Body of pancreas (tissue), 4 donors: ENCODE measurements around the gene CACTIN. TPM values are rescaled to one million over a fixed set of nuclear protein-coding genes. Genes with fewer than 3 reads are reported as not detected.

ENCODE experiments used
- ATAC-seq: fragments of 150-250 bp; one replicate; pipeline ENCODE4 v1.9.1; 2016
- DNase-seq, 4 donors: peaks; one replicate each; pipeline ENCODE4 v3.0.0-alpha.2; 2019
- H3K27ac ChIP-seq, 4 donors: fragments of 200-600 bp; sonication (generic); 1 replicate in 3 of 4; 2 replicates in 1 of 4; pipeline versions ENCODE4 v1.5.1 to v1.6.1; 2016 to 2019; ENCODE audit warnings: mild to moderate bottlenecking in 1 of 4, mixed read lengths in 1 of 4, moderate library complexity in 1 of 4
- H3K27me3 ChIP-seq, 2 donors: fragments of 200-600 bp; sonication (generic); one replicate each; pipeline ENCODE4 v1.6.0; 2016; ENCODE audit warnings: mild to moderate bottlenecking in 1 of 2
- H3K36me3 ChIP-seq, 2 donors: fragments of 200-600 bp; sonication (generic); replicated peaks in 1 of 2; 2 replicates each; pipeline ENCODE4 v1.5.1; 2016; ENCODE audit warnings: low read depth in 2 of 2; ENCODE audit not compliant: insufficient read depth in 1 of 2
- H3K4me1 ChIP-seq: fragments of 200-600 bp; sonication (generic); one replicate; pipeline ENCODE4 v1.6.0; 2016
- H3K4me3 ChIP-seq, 2 donors: fragments of 200-600 bp; sonication (generic); 1 replicate in 1 of 2; 2 replicates in 1 of 2; pipeline ENCODE4 v1.5.1; 2016 to 2019
- H3K9me3 ChIP-seq, 3 donors: fragments of 200-600 bp; sonication (generic); 1 replicate in 2 of 3; 2 replicates in 1 of 3; pipeline ENCODE4 v1.5.1; 2016
- CTCF ChIP-seq, 7 experiments: fragments of 450-650 bp in 4 of 7; fragments of 200-600 bp in 3 of 7; sonication (generic) in 3 of 7; IDR thresholded peaks; one replicate each; pipeline ENCODE4 v1.5.1; 2016 to 2019; ENCODE audit warnings: antibody characterized with exemption in 7 of 7
- POLR2A ChIP-seq, 3 donors: fragments of 450-650 bp; IDR thresholded peaks; one replicate each; pipeline ENCODE4 v1.6.1; 2016; ENCODE audit warnings: antibody characterized with exemption in 3 of 3, mild to moderate bottlenecking in 2 of 3
- WGBS, 2 donors: methylation state at CpG; one replicate each; pipeline ENCODE4 v1.1.5; 2017; 5-methylcytosine and 5-hydroxymethylcytosine counted together
- intact Hi-C: fragments of 100-400 bp; cut with DNase I; formaldehyde crosslinking; loops from one replicate; pipeline ENCODE4 v1.15.1; 2023
- total RNA-seq, 2 donors: library from RNA; depleted of rRNA; stranded (reverse); fragments of >200 nt; gene quantifications; one replicate each; pipeline ENCODE4 v1.1.0, GENCODE V29; 2016

Gene CACTIN
- total RNA-seq, 2 donors from 2014 or later, result 16.3 to 23.4 TPM

GRCh38 chr19:3575949-3576673 lies 50.5 kb downstream of the CACTIN start:
- Histone ChIP-seq H3K36me3 (no peaks in the 10 kb centered on the region), H3K9me3 (no peaks in the 10 kb centered on the region), H3K4me1 (peaks cover 18% of the 10 kb centered on the region), H3K27ac (no peak overlapping the region), H3K4me3 (no peak overlapping the region), H3K27me3 (no peaks in the 10 kb centered on the region)
- 88% methylated on average over 19 to 28 of the region's 29 CpGs for WGBS, 2 donors
- DNase-seq, result no peak
- ATAC-seq, result no peak
- TF ChIP-seq POLR2A (IDR thresholded peaks at IDR 0.05) (no peak), CTCF (IDR thresholded peaks at IDR 0.05) (no peak)
- intact Hi-C loops, result no loop called here

GRCh38 chr19:3575260-3575741 lies 51.3 kb downstream of the CACTIN start:
- TF ChIP-seq POLR2A (IDR thresholded peaks at IDR 0.05), result no peak
- peak in 1 of 7 experiments; percentile 12 for TF ChIP-seq CTCF (IDR thresholded peaks at IDR 0.05)
- Histone ChIP-seq H3K9me3 (no peaks in the 10 kb centered on the region), H3K4me1 (peaks cover 18% of the 10 kb centered on the region), H3K27ac (no peak overlapping the region), H3K4me3 (no peak overlapping the region), H3K27me3 (no peaks in the 10 kb centered on the region), H3K36me3 (no peaks in the 10 kb centered on the region)
- no peak for DNase-seq
- intact Hi-C loops, result no loop called here
- ATAC-seq, result no peak
- WGBS, 2 donors, result 88 to 92% methylated on average over 19 of the region's 19 CpGs

GRCh38 chr19:3573858-3574637 lies 52.5 kb downstream of the CACTIN start:
- Histone ChIP-seq H3K27me3 (no peaks in the 10 kb centered on the region), H3K27ac (no peak overlapping the region), H3K9me3 (no peaks in the 10 kb centered on the region), H3K36me3 (no peaks in the 10 kb centered on the region), H3K4me1 (peaks cover 18% of the 10 kb centered on the region), H3K4me3 (no peak overlapping the region)
- 57 to 66% methylated on average over 48 to 51 of the region's 55 CpGs for WGBS, 2 donors
- peak; percentile 81 to 94 (median 86) for DNase-seq
- TF ChIP-seq CTCF (IDR thresholded peaks at IDR 0.05), result no peak
- no peak for TF ChIP-seq POLR2A (IDR thresholded peaks at IDR 0.05)
- peak; percentile 10 for ATAC-seq
- intact Hi-C loops, result no loop called here

GRCh38 chr19:3573162-3573857 lies 53.3 kb downstream of the CACTIN start:
- intact Hi-C loops, result no loop called here
- Histone ChIP-seq H3K9me3 (no peaks in the 10 kb centered on the region), H3K4me3 (peak overlapping the region; percentile 69 to 99), H3K27me3 (no peaks in the 10 kb centered on the region), H3K27ac (peak overlapping the region; percentile 46 to 84 (median 78)), H3K4me1 (peaks cover 18% of the 10 kb centered on the region), H3K36me3 (no peaks in the 10 kb centered on the region)
- DNase-seq (peak in 1 of 4 donors; percentile 31), ATAC-seq (peak; percentile 5)
- 1% methylated on average over 25 to 60 of the region's 60 CpGs for WGBS, 2 donors
- TF ChIP-seq CTCF (IDR thresholded peaks at IDR 0.05), result no peak
- TF ChIP-seq POLR2A (IDR thresholded peaks at IDR 0.05), result no peak
